IMR-90 (cell line): Measurements from ENCODE around the gene RAN. TPM values are rescaled to one million over a fixed set of nuclear protein-coding genes. Genes with fewer than 3 reads are reported as not detected.

ENCODE experiments used
- ATAC-seq: fragments of 200-7000 bp; cut with Tn5 transposase; 2 replicates; pipeline ENCODE4 v1.9.1; 2020; ENCODE audit warnings: low read depth, mild to moderate bottlenecking, moderate library complexity
- BruUV-seq: library from RNA; stranded (reverse); fragments of 400-500 nt; replicated peaks from 2 replicates; lab custom pipeline; 2021; lab: Mats Ljungman, UMichigan
- CTCF ChIA-PET: fragments of 300-600 bp; formaldehyde crosslinking; extraction: SDS; loops from one replicate; lab custom pipeline; 2021; ENCODE audit warnings: antibody characterized with exemption; lab: Yijun Ruan, JAX
- POLR2A ChIA-PET: fragments of 300-600 bp; sonication (Branson Sonifier 250); formaldehyde crosslinking; loops from one replicate; lab custom pipeline; 2022; ENCODE audit warnings: antibody characterized with exemption; ENCODE audit not compliant: unreplicated experiment; lab: Charles Lee
- DNase-seq: peaks from one replicate; pipeline ENCODE4 v3.0.0; 2013
- H2AFZ ChIP-seq: replicated peaks from 2 replicates; pipeline ENCODE3; 2013; ENCODE audit warnings: low read length, mild to moderate bottlenecking; ENCODE audit not compliant: poor library complexity
- H2AK5ac ChIP-seq: 2 replicates; pipeline ENCODE4 v1.6.1; 2013; ENCODE audit warnings: low read depth, low read length, inconsistent platforms
- H2AK9ac ChIP-seq: replicated peaks from 2 replicates; pipeline ENCODE3; 2013; ENCODE audit warnings: mild to moderate bottlenecking, low read depth, low read length, moderate library complexity; ENCODE audit not compliant: poor library complexity
- H2BK120ac ChIP-seq: 2 replicates; pipeline ENCODE4 v1.6.1; 2013; ENCODE audit warnings: low read depth, low read length, inconsistent platforms
- H2BK15ac ChIP-seq: 3 replicates; pipeline ENCODE4 v1.6.1; 2013; ENCODE audit warnings: low read depth, low read length, inconsistent platforms
- H2BK20ac ChIP-seq: 2 replicates; pipeline ENCODE4 v1.6.1; 2013; ENCODE audit warnings: low read depth, mild to moderate bottlenecking, inconsistent platforms, low read length, moderate library complexity
- H2BK5ac ChIP-seq: 2 replicates; pipeline ENCODE4 v1.6.1; 2013; ENCODE audit warnings: mild to moderate bottlenecking, low read depth, low read length, inconsistent platforms; ENCODE audit not compliant: poor library complexity, severe bottlenecking
- H3K14ac ChIP-seq: replicated peaks from 2 replicates; pipeline ENCODE4 v1.6.1; 2013; ENCODE audit warnings: low read depth, low read length, inconsistent platforms
- H3K18ac ChIP-seq: 2 replicates; pipeline ENCODE4 v1.6.1; 2013; ENCODE audit warnings: low read depth, low read length, control low read depth
- H3K23ac ChIP-seq: 2 replicates; pipeline ENCODE4 v1.6.1; 2013; ENCODE audit warnings: low read depth, low read length, inconsistent platforms
- H3K27ac ChIP-seq: 2 replicates; pipeline ENCODE4 v1.5.1; 2013; ENCODE audit warnings: mild to moderate bottlenecking, control low read depth, low read length; ENCODE audit not compliant: insufficient read depth
- H3K27me3 ChIP-seq: 2 replicates; pipeline ENCODE4 v1.6.1; 2013; ENCODE audit warnings: low read length; ENCODE audit not compliant: control insufficient read depth, insufficient read depth
- H3K36me3 ChIP-seq: 2 replicates; pipeline ENCODE4 v1.6.1; 2013; ENCODE audit warnings: low read length, mixed read lengths; ENCODE audit not compliant: control insufficient read depth, insufficient read depth
- H3K4ac ChIP-seq: 2 replicates; pipeline ENCODE4 v1.6.1; 2013; ENCODE audit warnings: low read depth, low read length, inconsistent platforms
- H3K4me1 ChIP-seq: 2 replicates; pipeline ENCODE4 v1.6.1; 2013; ENCODE audit warnings: low read length, mixed read lengths; ENCODE audit not compliant: control insufficient read depth, insufficient read depth
- H3K4me2 ChIP-seq: 2 replicates; pipeline ENCODE4 v1.6.1; 2013; ENCODE audit warnings: low read depth, mild to moderate bottlenecking, control low read depth, low read length, moderate library complexity
- H3K4me3 ChIP-seq: 2 replicates; pipeline ENCODE4 v1.5.1; 2013; ENCODE audit warnings: low read depth, mild to moderate bottlenecking, control low read depth, low read length, moderate library complexity; ENCODE audit not compliant: insufficient read depth
- H3K56ac ChIP-seq: 2 replicates; pipeline ENCODE4 v1.6.1; 2013; ENCODE audit warnings: low read length, inconsistent platforms; ENCODE audit not compliant: insufficient read depth; ENCODE audit errors: extremely low read depth
- H3K79me1 ChIP-seq, 2 experiments: 2 replicates each; pipeline ENCODE4 v1.6.1; 2013; ENCODE audit warnings: low read length in 2 of 2, inconsistent platforms in 1 of 2, low read depth in 1 of 2
- H3K9ac ChIP-seq: 2 replicates; pipeline ENCODE4 v1.6.1; 2013; ENCODE audit warnings: low read depth, low read length, control low read depth
- H3K9me1 ChIP-seq: 2 replicates; pipeline ENCODE4 v1.6.1; 2013; ENCODE audit warnings: low read length, inconsistent platforms; ENCODE audit not compliant: insufficient read depth
- H3K9me3 ChIP-seq: 2 replicates; pipeline ENCODE4 v1.6.1; 2013; ENCODE audit warnings: low read length; ENCODE audit not compliant: control insufficient read depth, insufficient read depth
- H4K20me1 ChIP-seq: 2 replicates; pipeline ENCODE4 v1.6.1; 2013; ENCODE audit warnings: low read length, inconsistent platforms; ENCODE audit not compliant: insufficient read depth
- H4K5ac ChIP-seq: 2 replicates; pipeline ENCODE4 v1.6.1; 2013; ENCODE audit warnings: mild to moderate bottlenecking, low read depth, low read length, control low read depth
- H4K8ac ChIP-seq, 2 experiments: 2 replicates each; pipeline ENCODE4 v1.6.1; 2013; ENCODE audit warnings: low read depth in 2 of 2, low read length in 2 of 2, control low read depth in 1 of 2, inconsistent platforms in 1 of 2
- H4K91ac ChIP-seq: 2 replicates; pipeline ENCODE4 v1.6.1; 2013; ENCODE audit warnings: low read depth, low read length, inconsistent platforms; ENCODE audit not compliant: insufficient read depth
- ELK1 ChIP-seq: fragments of 150-350 bp; IDR thresholded peaks from 2 replicates; pipeline ENCODE4 v1.6.1; 2016; ENCODE audit warnings: low read depth, mild to moderate bottlenecking, low read length, moderate library complexity, borderline replicate concordance
- MAFK ChIP-seq: IDR thresholded peaks from 2 replicates; pipeline ENCODE4 v1.6.1; 2012; ENCODE audit warnings: low read depth, low read length, improper control_type of control experiment
- WGBS, 2 experiments: methylation state at CpG; one replicate each; pipeline versions ENCODE4 v1.1.5 to v1.1.7; 2013; ENCODE audit warnings: missing lambda C conversion rate in 2 of 2; ENCODE audit not compliant: insufficient read length in 1 of 2; ENCODE audit errors: extremely low coverage in 2 of 2; 5-methylcytosine and 5-hydroxymethylcytosine counted together
- dilution Hi-C: fragments of 300-500 bp; cut with HindIII; formaldehyde crosslinking; loops from one replicate; pipeline ENCODE4 v1.14.3; 2018; ENCODE audit warnings: low sequenced_read_pairs; ENCODE audit not compliant: unreplicated experiment
- in situ Hi-C: fragments of 300-500 bp; cut with MboI; formaldehyde crosslinking; loops from 3 replicates; pipeline ENCODE4 v1.14.3; 2019; ENCODE audit warnings: low sequenced_read_pairs, inconsistent platforms, mixed read lengths
- intact Hi-C: fragments of 100-400 bp; cut with micrococcal nuclease; formaldehyde crosslinking; loops from 2 replicates; pipeline ENCODE4 v1.10.0; 2022
- polyA plus RNA-seq, 3 experiments: library from polyadenylated mRNA; depleted of rRNA; stranded (reverse); fragments of >200 nt; gene quantifications; 2 replicates each; pipeline ENCODE4 v1.2.3, GENCODE V29; 2012; ENCODE audit warnings: low replicate concordance in 1 of 3
- total RNA-seq: library from RNA; depleted of rRNA; stranded (reverse); fragments of >200 nt; gene quantifications from 2 replicates; pipeline ENCODE4 v1.2.3, GENCODE V29; 2012

RAN gene
- total and polyA plus RNA-seq, 2 of the 4 experiments (the other 2 are of a cell fraction), result 910 to 984 TPM

DNA sequence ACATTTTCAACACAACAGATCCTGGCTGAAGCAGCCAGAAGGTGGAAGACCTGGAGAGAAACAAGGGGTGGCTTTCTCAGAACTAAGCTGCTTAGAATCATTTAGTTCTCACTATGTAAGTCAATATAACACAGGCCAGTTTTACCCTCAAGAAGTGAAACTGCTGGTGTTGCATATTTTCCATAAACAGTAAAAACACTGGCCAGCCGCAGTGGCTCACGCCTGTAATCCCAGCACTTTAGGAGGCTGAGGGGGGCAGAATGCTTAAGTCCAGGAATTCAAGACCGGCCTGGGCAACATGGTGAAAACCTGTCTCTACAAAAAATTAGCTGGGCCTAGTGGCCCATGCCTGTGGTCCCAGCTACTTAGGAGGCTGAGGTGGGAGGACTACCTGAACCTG lies 44.4 kb upstream of the RAN start:
- 14% methylated on average over 1 of the region's 3 CpGs; no CpG with 5 or more reads in 1 of the 2 experiments for whole genome bisulfite sequencing, 2 experiments
- H3K4me2 ChIP-seq, result peak overlapping the region; percentile 90
- peak overlapping the region; percentile 75; the same call in 1 of the 2 replicates for H3K9ac ChIP-seq
- CTCF ChIA-PET, result no interaction called here
- H4K8ac ChIP-seq, result peak overlapping the region; percentile 59 to 76; a peak in 3 of 4 replicates
- H2BK120ac ChIP-seq, result peak overlapping the region; percentile 28
- peak overlapping the region; percentile 74; the same call in 1 of the 2 replicates for H3K18ac ChIP-seq
- peak overlapping the region; percentile 73 for H2BK5ac ChIP-seq
- no peaks in the 10 kb centered on the region for H3K9me3 ChIP-seq
- peaks cover 29% of the 10 kb centered on the region for H4K20me1 ChIP-seq
- H3K36me3 ChIP-seq, result peaks cover 8% of the 10 kb centered on the region
- BruUV-seq, result no TSS peak
- no peak overlapping the region; the same call in 1 of the 2 replicates for H3K4me3 ChIP-seq
- H3K79me1 ChIP-seq, result peaks cover 38 to 56% of the 10 kb centered on the region in 2 experiments
- no peak overlapping the region for H2BK20ac ChIP-seq
- H4K91ac ChIP-seq, result peak overlapping the region; percentile 60
- H2BK15ac ChIP-seq, result 0 out of 3 replicates have a peak overlapping the region, but pooled peaks have one; percentile 56
- H2AK5ac ChIP-seq, result 0 out of 2 replicates have a peak overlapping the region, but pooled peaks have one; percentile 56
- no peak overlapping the region for H2AK9ac ChIP-seq
- H3K4me1 ChIP-seq, result peaks cover 21% of the 10 kb centered on the region
- H3K4ac ChIP-seq, result no peak overlapping the region; the same call in 1 of the 2 replicates
- peak overlapping the region; percentile 78; the same call in 1 of the 2 replicates for H3K14ac ChIP-seq
- no peak overlapping the region for H3K23ac ChIP-seq
- H3K27me3 ChIP-seq, result no peaks in the 10 kb centered on the region
- peak overlapping the region; percentile 83 for H4K5ac ChIP-seq
- DNase-seq (no peak), ATAC-seq (peak; percentile 70)
- H3K27ac ChIP-seq, result peak overlapping the region; percentile 91; the same call in 1 of the 2 replicates
- in situ Hi-C loops, result no loop called here
- H2AFZ ChIP-seq, result no peak overlapping the region
- H3K56ac ChIP-seq, result no peak overlapping the region
- TF ChIP-seq MAFK (peak; percentile 74), ELK1 (no peak)
- POLR2A ChIA-PET, result no interaction called here
- H3K9me1 ChIP-seq, result peaks cover 18% of the 10 kb centered on the region
- intact Hi-C loops, result no loop called here
- dilution Hi-C loops, result no loop called here
